Spleen (tissue), 11 donors: Measurements from ENCODE around the gene HLF. TPM values are rescaled to one million over a fixed set of nuclear protein-coding genes. Genes with fewer than 3 reads are reported as not detected.

Source experiments
- DNase-seq: peaks from one replicate; pipeline ENCODE4 v3.0.0-alpha.2; 2020
- H3K27ac ChIP-seq, 8 donors: fragments of 200-600 bp; sonication (generic) in 7 of 8; 1 replicate in 4 of 8; 2 replicates in 4 of 8; pipeline versions ENCODE4 v1.5.0 to v1.8.0; 2016 to 2021; ENCODE audit warnings: inconsistent platforms in 4 of 8, mild to moderate bottlenecking in 4 of 8, moderate library complexity in 1 of 8
- H3K27me3 ChIP-seq, 7 donors: fragments of 200-600 bp; sonication (generic) in 6 of 7; replicated peaks in 1 of 7; 1 replicate in 4 of 7; 2 replicates in 3 of 7; pipeline versions ENCODE4 v1.5.0 to v1.8.0; 2016 to 2021; ENCODE audit warnings: inconsistent platforms in 3 of 7, mild to moderate bottlenecking in 1 of 7
- H3K36me3 ChIP-seq, 6 donors: fragments of 200-600 bp; sonication (generic) in 5 of 6; 1 replicate in 4 of 6; 2 replicates in 2 of 6; pipeline versions ENCODE4 v1.5.0 to v1.8.0; 2016 to 2021; ENCODE audit warnings: inconsistent platforms in 2 of 6
- H3K4me1 ChIP-seq, 6 donors: fragments of 200-600 bp; sonication (generic) in 5 of 6; 1 replicate in 3 of 6; 2 replicates in 3 of 6; pipeline versions ENCODE4 v1.5.0 to v1.8.0; 2016 to 2021; ENCODE audit warnings: inconsistent platforms in 3 of 6
- H3K4me3 ChIP-seq, 8 donors: fragments of 200-600 bp; sonication (generic) in 7 of 8; 1 replicate in 4 of 8; 2 replicates in 4 of 8; pipeline versions ENCODE4 v1.5.0 to v1.8.0; 2016 to 2021; ENCODE audit warnings: inconsistent platforms in 4 of 8, mild to moderate bottlenecking in 4 of 8, moderate library complexity in 2 of 8
- H3K9me3 ChIP-seq, 8 donors: fragments of 200-600 bp; sonication (generic) in 7 of 8; 1 replicate in 4 of 8; 2 replicates in 4 of 8; pipeline versions ENCODE4 v1.5.0 to v1.8.0; 2016 to 2021; ENCODE audit warnings: inconsistent platforms in 4 of 8
- CTCF ChIP-seq, 11 experiments: fragments of 200-600 bp in 7 of 11; fragments of 450-650 bp in 4 of 11; sonication (generic) in 4 of 11; IDR thresholded peaks in 8 of 11; conservative IDR thresholded peaks in 3 of 11; 1 replicate in 7 of 11; 2 replicates in 4 of 11; pipeline versions ENCODE4 v1.4.0 to v1.8.0; 2016 to 2021; ENCODE audit warnings: antibody characterized with exemption in 11 of 11, inconsistent platforms in 4 of 11, mild to moderate bottlenecking in 1 of 11
- POLR2A ChIP-seq, 3 donors: fragments of 450-650 bp; IDR thresholded peaks; one replicate each; pipeline ENCODE4 v1.5.1; 2017; ENCODE audit warnings: antibody characterized with exemption in 3 of 3, mild to moderate bottlenecking in 1 of 3
- POLR2AphosphoS5 ChIP-seq, 3 donors: sonication (generic); formaldehyde crosslinking; IDR thresholded peaks; one replicate each; pipeline ENCODE4 v1.5.1; 2017; ENCODE audit warnings: antibody characterized with exemption in 3 of 3
- WGBS, 5 donors: extraction: QIAGEN DNeasy Blood & Tissue Kit in 3 of 5; methylation state at CpG; one replicate each; pipeline versions ENCODE4 v1.1.5 to v1.1.7; 2013 to 2018; 5-methylcytosine and 5-hydroxymethylcytosine counted together
- intact Hi-C: fragments of 100-400 bp; cut with DNase I; formaldehyde crosslinking; loops from one replicate; pipeline ENCODE4 v1.15.0; 2023; ENCODE audit warnings: low total_unique reads
- polyA plus RNA-seq, 3 donors: library from polyadenylated mRNA; stranded (reverse); fragments of 200-250 nt; gene quantifications; one replicate each; pipeline ENCODE4 v1.2.1, GENCODE V29; 2013
- total RNA-seq, 7 donors: library from RNA; depleted of rRNA in 3 of 7; stranded (reverse); fragments of >200 nt in 3 of 7; fragmentation: NEBNext Ultra II Directional in 4 of 7; extraction: Animal tissue kit (Norgen Biotek cat#: 25700) in 4 of 7; gene quantifications; one replicate each; pipeline versions ENCODE4 v1.1.0 to v1.2.1, GENCODE V29; 2016 to 2021
- donor health status: healthy with polysubstance abuse.
- donor health status: DM: no; HTN: no; CAD: no; lungs with moderate emphysema.
- donor health status: DM: no; HTN: no; CAD: no.
- donor health status: Bipolar disorder and iron deficiency.
- donor health status: healthy.
- donor health status: DM: no; HTN: no; CAD: no.
- donor health status: DM: yes; HTN: yes; CAD: no.

The HLF gene
- total and polyA plus RNA-seq, 10 donors, result 1.6 to 37.9 (median 12.9) TPM

- Histone ChIP-seq H3K27me3 (no peaks in the 10 kb centered on the region), H3K4me3 (no peak overlapping the region), H3K36me3 (no peaks in the 10 kb centered on the region), H3K9me3 (no peaks in the 10 kb centered on the region), H3K4me1 (no peaks in the 10 kb centered on the region), H3K27ac (no peak overlapping the region)
- 89 to 96% (median 91%) methylated on average over 8 of the region's 8 CpGs for WGBS, 5 donors
- intact Hi-C loops, result no loop called here
- DNase-seq, result no peak
- no peak for TF ChIP-seq CTCF (IDR thresholded peaks at IDR 0.05 in 8 of 11, conservative IDR thresholded peaks at IDR 0.05 in 3 of 11)
- no peak for TF ChIP-seq POLR2A (IDR thresholded peaks at IDR 0.05)
Measured at GRCh38 chr17:55330344-55330933, 65.7 kb downstream of the HLF start.

GRCh38 chr17:55332296-55333041, 67.7 kb downstream of the HLF start:
- 76 to 83% (median 81%) methylated on average over 15 of the region's 15 CpGs for WGBS, 5 donors
- H3K4me1 ChIP-seq, result no peaks in the 10 kb centered on the region
- H3K9me3 ChIP-seq, result no peaks in the 10 kb centered on the region
- no peak for DNase-seq
- TF ChIP-seq POLR2AphosphoS5 (IDR thresholded peaks at IDR 0.05), result no peak
- no peak for TF ChIP-seq CTCF (IDR thresholded peaks at IDR 0.05 in 8 of 11, conservative IDR thresholded peaks at IDR 0.05 in 3 of 11)
- TF ChIP-seq POLR2A (IDR thresholded peaks at IDR 0.05), result no peak
- H3K4me3 ChIP-seq, result no peak overlapping the region
- H3K36me3 ChIP-seq, result no peaks in the 10 kb centered on the region
- intact Hi-C loops, result no loop called here
- no peak overlapping the region for H3K27ac ChIP-seq
- no peaks in the 10 kb centered on the region for H3K27me3 ChIP-seq

GRCh38 chr17:55334285-55334684, 69.5 kb downstream of the HLF start:
- Histone ChIP-seq H3K27me3 (peaks cover 0 to 2% (median 0%) of the 10 kb centered on the region in 7 donors), H3K4me1 (no peaks in the 10 kb centered on the region), H3K36me3 (no peaks in the 10 kb centered on the region), H3K27ac (no peak overlapping the region), H3K4me3 (no peak overlapping the region), H3K9me3 (no peaks in the 10 kb centered on the region)
- TF ChIP-seq POLR2AphosphoS5 (IDR thresholded peaks at IDR 0.05) (no peak), POLR2A (IDR thresholded peaks at IDR 0.05) (no peak), CTCF (IDR thresholded peaks at IDR 0.05 in 8 of 11, conservative IDR thresholded peaks at IDR 0.05 in 3 of 11) (no peak)
- DNase-seq, result no peak
- 75 to 88% (median 80%) methylated on average over 4 of the region's 4 CpGs for WGBS, 5 donors
- intact Hi-C loops, result no loop called here

GRCh38 chr17:55334881-55335540, 70.3 kb downstream of the HLF start:
- WGBS, 5 donors, result 62 to 78% (median 68%) methylated on average over 6 of the region's 6 CpGs
- Histone ChIP-seq H3K36me3 (no peaks in the 10 kb centered on the region), H3K27ac (no peak overlapping the region), H3K27me3 (peaks cover 0 to 9% (median 0%) of the 10 kb centered on the region in 7 donors), H3K4me1 (no peaks in the 10 kb centered on the region), H3K9me3 (no peaks in the 10 kb centered on the region), H3K4me3 (no peak overlapping the region)
- DNase-seq, result no peak
- TF ChIP-seq POLR2AphosphoS5 (IDR thresholded peaks at IDR 0.05), result no peak
- TF ChIP-seq CTCF (IDR thresholded peaks at IDR 0.05 in 8 of 11, conservative IDR thresholded peaks at IDR 0.05 in 3 of 11), result no peak
- intact Hi-C loops, result no loop called here
